NT2/D1 (cell line): ENCODE measurements around the gene SUSD5.
A peak's percentile ranks its signal among the peaks of the same experiment; 100 is the strongest.

Experiments used
- SUZ12 ChIP-seq: IDR thresholded peaks from 2 replicates; pipeline ENCODE4 v1.6.1; 2011; ENCODE audit not compliant: insufficient read length, insufficient read depth; ENCODE audit errors: extremely low read depth
- YY1 ChIP-seq: IDR thresholded peaks from 2 replicates; pipeline ENCODE4 v1.6.1; 2011; ENCODE audit not compliant: insufficient read length, insufficient read depth
- ZNF274 ChIP-seq: IDR thresholded peaks from 2 replicates; pipeline ENCODE4 v1.6.1; 2011; ENCODE audit warnings: mild to moderate bottlenecking, low read depth, low read length

GRCh38 chr3:33217866-33218445, 654 bp downstream of the SUSD5 start:
- peak; percentile 57 for TF ChIP-seq SUZ12
- TF ChIP-seq YY1 = no peak
- no peak for TF ChIP-seq ZNF274
